Karpas-422 (cell line): ENCODE results near the gene UGGT2. TPM values are rescaled to one million over a fixed set of nuclear protein-coding genes. Genes with fewer than 3 reads are reported as not detected.
"Not testable (repeated sequence)": the region's sequence is repeated elsewhere in the genome, so short reads cannot be mapped to it uniquely, and the experiment has no call there.

ENCODE experiments used
- DNase-seq: peaks from one replicate; pipeline ENCODE4 v3.0.0-alpha.2; 2015
- H2AFZ ChIP-seq: fragments of 200-600 bp; sonication (generic); 2 replicates; pipeline ENCODE4 v1.6.1; 2014; ENCODE audit warnings: antibody characterized with exemption, low read length, mixed read lengths
- H3K27ac ChIP-seq: fragments of 200-600 bp; sonication (generic); 2 replicates; pipeline ENCODE4 v1.5.1; 2014; ENCODE audit warnings: mild to moderate bottlenecking, low read length, moderate library complexity
- H3K27me3 ChIP-seq: fragments of 200-600 bp; sonication (generic); 2 replicates; pipeline ENCODE4 v1.6.1; 2014; ENCODE audit warnings: low read length, mixed read lengths
- H3K36me3 ChIP-seq: fragments of 200-600 bp; sonication (generic); 2 replicates; pipeline ENCODE4 v1.6.1; 2014; ENCODE audit warnings: low read length, mixed read lengths; ENCODE audit not compliant: insufficient read depth
- H3K4me1 ChIP-seq: fragments of 200-600 bp; sonication (generic); 2 replicates; pipeline ENCODE4 v1.6.1; 2014; ENCODE audit warnings: mild to moderate bottlenecking, low read length, mixed read lengths
- H3K4me2 ChIP-seq: fragments of 200-600 bp; sonication (generic); 2 replicates; pipeline ENCODE4 v1.6.1; 2014; ENCODE audit warnings: low read length, low read depth, mild to moderate bottlenecking; ENCODE audit not compliant: poor library complexity, severe bottlenecking
- H3K4me3 ChIP-seq: fragments of 200-600 bp; sonication (generic); 2 replicates; pipeline ENCODE4 v1.5.1; 2014; ENCODE audit warnings: mild to moderate bottlenecking, antibody characterized with exemption, low read length, mixed read lengths
- H3K79me2 ChIP-seq: fragments of 200-600 bp; sonication (generic); 2 replicates; pipeline ENCODE4 v1.6.1; 2014; ENCODE audit warnings: mild to moderate bottlenecking, low read length, mixed read lengths
- H3K9ac ChIP-seq: fragments of 200-600 bp; sonication (generic); 2 replicates; pipeline ENCODE4 v1.6.0; 2014; ENCODE audit warnings: low read length
- H3K9me2 ChIP-seq: fragments of 200-600 bp; sonication (generic), shearing (Covaris generic); replicated peaks from 2 replicates; pipeline ENCODE4 v1.6.0; 2014; ENCODE audit warnings: mild to moderate bottlenecking, low read length, moderate library complexity; ENCODE audit not compliant: insufficient read depth
- H3K9me3 ChIP-seq: fragments of 300-700, 200-600 bp; sonication (generic); 2 replicates; pipeline ENCODE4 v1.6.1; 2014; ENCODE audit warnings: low read length, mixed read lengths
- H4K20me1 ChIP-seq: fragments of 200-600 bp; sonication (generic); 2 replicates; pipeline ENCODE4 v1.6.1; 2014; ENCODE audit warnings: mild to moderate bottlenecking, antibody characterized with exemption, low read length, low read depth; ENCODE audit not compliant: insufficient read depth
- total RNA-seq: library from RNA; depleted of rRNA; stranded (reverse); fragments of >200 nt; shearing (Covaris generic); gene quantifications from 2 replicates; pipeline ENCODE4 v1.2.3, GENCODE V29; 2014; ENCODE audit warnings: low replicate concordance

Gene UGGT2
- total RNA-seq, 1 experiment from 2014 or later: 73.1 TPM

GRCh38 chr13:95982144-95982543 lies 71.1 kb downstream of the UGGT2 start:
- Histone ChIP-seq H3K36me3 (peaks cover 9% of the 10 kb centered on the region; the same call in 1 of the 2 replicates), H3K4me3 (no peak overlapping the region), H3K27me3 (no peaks in the 10 kb centered on the region), H3K4me2 (no peak overlapping the region), H4K20me1 (no peaks in the 10 kb centered on the region), H3K9ac (no peak overlapping the region), H3K9me3 (no peaks in the 10 kb centered on the region), H3K4me1 (no peaks in the 10 kb centered on the region), H2AFZ (no peak overlapping the region), H3K9me2 (no peaks in the 10 kb centered on the region), H3K27ac (no peak overlapping the region), H3K79me2 (no peaks in the 10 kb centered on the region; the same call in 1 of the 2 replicates)
- no peak for DNase-seq

- not testable (repeated sequence) for DNase-seq
Measured at GRCh38 chr13:95972651-95973050, 80.5 kb downstream of the UGGT2 start.

GRCh38 chr13:95970878-95971277 lies 82.3 kb downstream of the UGGT2 start:
- Histone ChIP-seq H3K27ac (no peak overlapping the region), H3K9me3 (no peaks in the 10 kb centered on the region; the same call in 1 of the 2 replicates), H3K4me3 (no peak overlapping the region), H3K27me3 (no peaks in the 10 kb centered on the region), H3K4me2 (no peak overlapping the region), H3K36me3 (peaks cover 19% of the 10 kb centered on the region), H3K79me2 (no peaks in the 10 kb centered on the region), H2AFZ (no peak overlapping the region), H3K4me1 (no peaks in the 10 kb centered on the region), H3K9me2 (no peaks in the 10 kb centered on the region), H4K20me1 (no peaks in the 10 kb centered on the region), H3K9ac (no peak overlapping the region)
- DNase-seq: no peak

More at GRCh38 chr13:95972651-95973050, 80.5 kb downstream of the UGGT2 start:
- H3K79me2 ChIP-seq, H4K20me1 ChIP-seq, H3K9me3 ChIP-seq, H3K9me2 ChIP-seq, H3K4me2 ChIP-seq, H3K4me3 ChIP-seq, H3K27me3 ChIP-seq, H3K4me1 ChIP-seq, H3K27ac ChIP-seq, H3K9ac ChIP-seq, H2AFZ ChIP-seq: not testable (repeated sequence)
- peaks cover 14% of the 10 kb centered on the region for H3K36me3 ChIP-seq

- Histone ChIP-seq H3K4me1 (no peaks in the 10 kb centered on the region), H3K9ac (no peak overlapping the region), H3K27me3 (no peaks in the 10 kb centered on the region), H3K36me3 (peaks cover 22% of the 10 kb centered on the region), H3K4me3 (no peak overlapping the region), H3K9me3 (no peaks in the 10 kb centered on the region; the same call in 1 of the 2 replicates), H3K27ac (no peak overlapping the region), H4K20me1 (no peaks in the 10 kb centered on the region), H3K4me2 (no peak overlapping the region), H3K9me2 (no peaks in the 10 kb centered on the region), H2AFZ (no peak overlapping the region), H3K79me2 (peaks cover 4% of the 10 kb centered on the region; the same call in 1 of the 2 replicates)
- DNase-seq: no peak
Measured at GRCh38 chr13:95968906-95969305, 84.3 kb downstream of the UGGT2 start.

- Histone ChIP-seq H3K9me2 (no peaks in the 10 kb centered on the region), H3K4me1 (peaks cover 4% of the 10 kb centered on the region), H4K20me1 (no peaks in the 10 kb centered on the region), H3K36me3 (peaks cover 32% of the 10 kb centered on the region; the same call in 1 of the 2 replicates), H3K27me3 (no peaks in the 10 kb centered on the region), H3K4me3 (no peak overlapping the region), H3K9me3 (peaks cover 7% of the 10 kb centered on the region), H3K4me2 (no peak overlapping the region), H3K9ac (no peak overlapping the region), H3K79me2 (peaks cover 52% of the 10 kb centered on the region), H3K27ac (no peak overlapping the region), H2AFZ (no peak overlapping the region)
- no peak for DNase-seq
Measured at GRCh38 chr13:95957331-95957730, 95.9 kb downstream of the UGGT2 start.

GRCh38 chr13:95956589-95957148 lies 96.5 kb downstream of the UGGT2 start:
- Histone ChIP-seq H3K4me1 (peaks cover 4% of the 10 kb centered on the region), H4K20me1 (no peaks in the 10 kb centered on the region), H3K27me3 (no peaks in the 10 kb centered on the region), H3K9ac (no peak overlapping the region), H3K27ac (no peak overlapping the region), H3K79me2 (peaks cover 47% of the 10 kb centered on the region), H3K9me2 (no peaks in the 10 kb centered on the region), H3K9me3 (peaks cover 5% of the 10 kb centered on the region), H2AFZ (no peak overlapping the region), H3K36me3 (peaks cover 30% of the 10 kb centered on the region; the same call in 1 of the 2 replicates), H3K4me2 (no peak overlapping the region), H3K4me3 (no peak overlapping the region)
- DNase-seq: no peak

- no peak overlapping the region for H3K27ac ChIP-seq
- H3K4me3 ChIP-seq: no peak overlapping the region
- H3K27me3 ChIP-seq: no peaks in the 10 kb centered on the region
- H2AFZ ChIP-seq: no peak overlapping the region
- H3K9me3 ChIP-seq: peaks cover under 1% of the 10 kb centered on the region; the same call in 1 of the 2 replicates
- H3K9ac ChIP-seq: no peak overlapping the region
- no peak overlapping the region for H3K4me2 ChIP-seq
- peaks cover 39% of the 10 kb centered on the region for H3K79me2 ChIP-seq
- H4K20me1 ChIP-seq: no peaks in the 10 kb centered on the region
- peaks cover 22% of the 10 kb centered on the region; the same call in 1 of the 2 replicates for H3K36me3 ChIP-seq
- no peak for DNase-seq
- H3K4me1 ChIP-seq: peaks cover 4% of the 10 kb centered on the region
- no peaks in the 10 kb centered on the region for H3K9me2 ChIP-seq
Measured at GRCh38 chr13:95955719-95956118, 97.5 kb downstream of the UGGT2 start.

- H3K4me3 ChIP-seq: no peak overlapping the region
- no peaks in the 10 kb centered on the region for H4K20me1 ChIP-seq
- DNase-seq: no peak
- no peak overlapping the region for H3K4me2 ChIP-seq
- no peaks in the 10 kb centered on the region for H3K9me2 ChIP-seq
- H3K27ac ChIP-seq: no peak overlapping the region
- H3K9ac ChIP-seq: no peak overlapping the region
- H3K4me1 ChIP-seq: peaks cover 4% of the 10 kb centered on the region
- no peak overlapping the region for H2AFZ ChIP-seq
- no peaks in the 10 kb centered on the region for H3K27me3 ChIP-seq
- H3K79me2 ChIP-seq: peaks cover 37% of the 10 kb centered on the region
- H3K36me3 ChIP-seq: peaks cover 22% of the 10 kb centered on the region
- no peaks in the 10 kb centered on the region; the same call in 1 of the 2 replicates for H3K9me3 ChIP-seq
Measured at GRCh38 chr13:95955255-95955654, 97.9 kb downstream of the UGGT2 start.
